Activated CD4-positive, alpha-beta T cell treated with anti-CD3 and anti-CD28 coated beads for 1 hour (primary cell): ENCODE results near the gene AFDN.

ENCODE experiments used
- DNase-seq: peaks from one replicate; pipeline ENCODE4 v3.0.0-alpha.2; 2020

The AFDN gene

GRCh38 chr6:167846997-167847606 lies 20.4 kb downstream of the AFDN start:
- DNase-seq = no peak

GRCh38 chr6:167847936-167848335 lies 21.2 kb downstream of the AFDN start:
- DNase-seq = no peak

GRCh38 chr6:167848783-167849182 lies 22.1 kb downstream of the AFDN start:
- DNase-seq = no peak

- no peak for DNase-seq
Measured at GRCh38 chr6:167849846-167850459, 23.2 kb downstream of the AFDN start.

GRCh38 chr6:167850782-167851181 lies 24.1 kb downstream of the AFDN start:
- DNase-seq = no peak

GRCh38 chr6:167851370-167851952 lies 24.8 kb downstream of the AFDN start:
- no peak for DNase-seq

- DNase-seq = no peak
Measured at GRCh38 chr6:167855825-167856425, 29.2 kb downstream of the AFDN start.

GRCh38 chr6:167856474-167856873 lies 29.8 kb downstream of the AFDN start:
- DNase-seq = no peak

GRCh38 chr6:167856999-167857660 lies 30.4 kb downstream of the AFDN start:
- DNase-seq = no peak

GRCh38 chr6:167858086-167858591 lies 31.4 kb downstream of the AFDN start:
- no peak for DNase-seq

- no peak for DNase-seq
Measured at GRCh38 chr6:167858842-167859664, 32.3 kb downstream of the AFDN start.

- no peak for DNase-seq
Measured at GRCh38 chr6:167860550-167861226, 34.0 kb downstream of the AFDN start.

GRCh38 chr6:167861424-167861823 lies 34.7 kb downstream of the AFDN start:
- DNase-seq = no peak

- no peak for DNase-seq
Measured at GRCh38 chr6:167863897-167864296, 37.2 kb downstream of the AFDN start.

- DNase-seq = no peak
Measured at GRCh38 chr6:167866642-167867041, 39.9 kb downstream of the AFDN start.

- no peak for DNase-seq
Measured at GRCh38 chr6:167870321-167870720, 43.6 kb downstream of the AFDN start.

- DNase-seq = no peak
Measured at GRCh38 chr6:167872538-167873210, 46.0 kb downstream of the AFDN start.

GRCh38 chr6:167877994-167878779 lies 51.5 kb downstream of the AFDN start:
- no peak for DNase-seq

- no peak for DNase-seq
Measured at GRCh38 chr6:167879612-167880011, 52.9 kb downstream of the AFDN start.

- DNase-seq = no peak
Measured at GRCh38 chr6:167881327-167881726, 54.6 kb downstream of the AFDN start.
